ENCODE data around the gene CNTNAP5. TPM values are rescaled to one million over a fixed set of nuclear protein-coding genes. Genes with fewer than 3 reads are reported as not detected.

The CNTNAP5 gene
- total RNA-seq, 1 experiment from 2014 or later = 0.48 TPM

- Mint-ChIP-seq H3K4me1 (peaks cover 3 to 5% of the 10 kb centered on the region in 2 experiments; a peak in 3 of 4 replicates), H3K27ac (no peak overlapping the region), H3K9me3 (no peaks in the 10 kb centered on the region), H3K4me3 (no peak overlapping the region), H3K36me3 (ENCODE audit: insufficient read depth in 1 of 3, low read depth in 3 of 3) (peaks cover 0 to 4% (median 0%) of the 10 kb centered on the region in 3 experiments; a peak in 2 of 7 replicates), H3K27me3 (ENCODE audit: low read depth) (no peaks in the 10 kb centered on the region)
- no peak overlapping the region for H3K27ac ChIP-seq (ENCODE audit: insufficient read length, low read depth, low read length)
- no peaks in the 10 kb centered on the region for H3K9me3 ChIP-seq (ENCODE audit: control insufficient read depth, low read depth, low read length)
- no peak overlapping the region for H4K91ac ChIP-seq (ENCODE audit: insufficient read length, low read depth, low read length)
- DNase-seq = no peak
- H3T11ph ChIP-seq (ENCODE audit: low read length) = no peak overlapping the region
- no peak overlapping the region for H3K9ac ChIP-seq (ENCODE audit: extremely low read depth, insufficient read length, low read length)
- H4K20me1 ChIP-seq (ENCODE audit: control insufficient read depth, insufficient read depth, insufficient read length) = no peaks in the 10 kb centered on the region
- no peaks in the 10 kb centered on the region for H3K27me3 ChIP-seq (ENCODE audit: insufficient read depth, low read length)
- H3K4me2 ChIP-seq (ENCODE audit: insufficient read depth, insufficient read length, low read length) = no peak overlapping the region
- no peak overlapping the region for H2BK120ac ChIP-seq (ENCODE audit: low read depth, low read length, poor library complexity, severe bottlenecking)
- H3K56ac ChIP-seq (ENCODE audit: insufficient read length, low read depth, low read length) = no peak overlapping the region
- no peak overlapping the region for H2BK20ac ChIP-seq (ENCODE audit: low read depth, low read length, poor library complexity, severe bottlenecking)
- no peaks in the 10 kb centered on the region for H3K79me2 ChIP-seq (ENCODE audit: insufficient read depth, low read length)
- H3K79me1 ChIP-seq (ENCODE audit: insufficient read depth, low read depth, low read length, poor library complexity, severe bottlenecking) = no peaks in the 10 kb centered on the region
- H2AFZ ChIP-seq (ENCODE audit: low read length) = no peak overlapping the region
- no peak overlapping the region for H2BK15ac ChIP-seq (ENCODE audit: low read depth, low read length)
- no peak overlapping the region for H2AK5ac ChIP-seq (ENCODE audit: insufficient read length, low read length)
- no CpG with 5 or more reads among the region's 1 CpG for WGBS (ENCODE audit: extremely low coverage, insufficient read length, low lambda C conversion rate)
- H3K23ac ChIP-seq (ENCODE audit: insufficient read length, low read depth, low read length) = no peak overlapping the region
- H3K23me2 ChIP-seq (ENCODE audit: insufficient read length, low read depth, low read length, poor library complexity, severe bottlenecking) = no peaks in the 10 kb centered on the region
- no peaks in the 10 kb centered on the region for H3K4me1 ChIP-seq (ENCODE audit: insufficient read depth, low read length)
- H2BK5ac ChIP-seq (ENCODE audit: insufficient read length, low read length) = no peak overlapping the region
- H3K14ac ChIP-seq (ENCODE audit: insufficient read depth, low read length) = no peak overlapping the region
- H4K5ac ChIP-seq (ENCODE audit: insufficient read length, low read depth, low read length) = no peak overlapping the region
- no peak overlapping the region for H3K18ac ChIP-seq (ENCODE audit: insufficient read length, low read depth, low read length)
- H3K4ac ChIP-seq (ENCODE audit: low read depth, low read length) = no peak overlapping the region
- H2BK12ac ChIP-seq (ENCODE audit: insufficient read length, low read depth, low read length) = no peak overlapping the region
- no peak overlapping the region for H4K8ac ChIP-seq (replicated peaks; ENCODE audit: insufficient read length, low read depth, low read length)
- TF ChIP-seq, protein P1, sequence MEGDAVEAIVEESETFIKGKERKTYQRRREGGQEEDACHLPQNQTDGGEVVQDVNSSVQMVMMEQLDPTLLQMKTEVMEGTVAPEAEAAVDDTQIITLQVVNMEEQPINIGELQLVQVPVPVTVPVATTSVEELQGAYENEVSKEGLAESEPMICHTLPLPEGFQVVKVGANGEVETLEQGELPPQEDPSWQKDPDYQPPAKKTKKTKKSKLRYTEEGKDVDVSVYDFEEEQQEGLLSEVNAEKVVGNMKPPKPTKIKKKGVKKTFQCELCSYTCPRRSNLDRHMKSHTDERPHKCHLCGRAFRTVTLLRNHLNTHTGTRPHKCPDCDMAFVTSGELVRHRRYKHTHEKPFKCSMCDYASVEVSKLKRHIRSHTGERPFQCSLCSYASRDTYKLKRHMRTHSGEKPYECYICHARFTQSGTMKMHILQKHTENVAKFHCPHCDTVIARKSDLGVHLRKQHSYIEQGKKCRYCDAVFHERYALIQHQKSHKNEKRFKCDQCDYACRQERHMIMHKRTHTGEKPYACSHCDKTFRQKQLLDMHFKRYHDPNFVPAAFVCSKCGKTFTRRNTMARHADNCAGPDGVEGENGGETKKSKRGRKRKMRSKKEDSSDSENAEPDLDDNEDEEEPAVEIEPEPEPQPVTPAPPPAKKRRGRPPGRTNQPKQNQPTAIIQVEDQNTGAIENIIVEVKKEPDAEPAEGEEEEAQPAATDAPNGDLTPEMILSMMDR (conservative IDR thresholded peaks at IDR 0.05) = no peak
These were observed 895.4 kb downstream of the CNTNAP5 start for GRCh38 chr2:124920448-124920847.
